ENCODE data around the gene RPS6KA2.

RPS6KA2 gene

DNA sequence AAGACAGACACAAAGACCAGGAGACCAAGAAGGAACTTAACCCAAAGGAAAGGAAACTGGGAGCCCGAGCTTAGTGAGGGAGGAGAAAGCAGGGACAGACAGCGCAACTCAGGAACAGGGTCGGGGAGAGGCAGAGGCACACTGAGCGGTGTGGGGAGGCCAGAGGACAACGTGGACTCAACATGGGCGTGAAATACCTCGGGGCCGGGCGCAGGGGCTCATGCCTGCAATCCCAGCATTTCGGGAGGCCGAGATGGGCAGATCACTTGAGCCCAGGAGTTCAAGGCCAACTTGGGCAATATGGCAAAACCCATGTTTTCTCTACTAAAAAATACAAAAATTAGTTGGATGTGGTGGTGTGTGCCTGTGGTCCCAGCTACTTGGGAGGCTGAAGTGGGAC lies 5.7 kb upstream of the RPS6KA2 start:
- DNase-seq (ENCODE audit: low read depth in 2 of 2), result no peak
- no peak for TF ChIP-seq CTCF (IDR thresholded peaks at IDR 0.05; ENCODE audit: low read depth, low read length)
- no peak overlapping the region for H3K4me3 ChIP-seq (replicated peaks in 1 of 2; ENCODE audit: low read depth in 2 of 2, low read length in 2 of 2)

GRCh38 chr6:166630462-166630861 lies 3.4 kb upstream of the RPS6KA2 start:
- H3K4me3 ChIP-seq (replicated peaks in 1 of 2; ENCODE audit: low read depth in 2 of 2, low read length in 2 of 2), result no peak overlapping the region
- no peak for DNase-seq (ENCODE audit: low read depth in 2 of 2)
- TF ChIP-seq CTCF (IDR thresholded peaks at IDR 0.05; ENCODE audit: low read depth, low read length), result no peak

- peak; percentile 46 to 61 for DNase-seq (ENCODE audit: low read depth in 2 of 2)
- no peak for TF ChIP-seq CTCF (IDR thresholded peaks at IDR 0.05; ENCODE audit: low read depth, low read length)
- no peak overlapping the region for H3K4me3 ChIP-seq (replicated peaks in 1 of 2; ENCODE audit: low read depth in 2 of 2, low read length in 2 of 2)
Observed at GRCh38 chr6:166629628-166630027, 2.6 kb upstream of the RPS6KA2 start.

GRCh38 chr6:166627875-166628801 lies 1.1 kb upstream of the RPS6KA2 start:
- peak overlapping the region; percentile 58 to 59 for H3K4me3 ChIP-seq (replicated peaks in 1 of 2; ENCODE audit: low read depth in 2 of 2, low read length in 2 of 2)
- TF ChIP-seq CTCF (IDR thresholded peaks at IDR 0.05; ENCODE audit: low read depth, low read length), result no peak
- DNase-seq (ENCODE audit: low read depth in 2 of 2), result peak; percentile 58 to 62

DNA sequence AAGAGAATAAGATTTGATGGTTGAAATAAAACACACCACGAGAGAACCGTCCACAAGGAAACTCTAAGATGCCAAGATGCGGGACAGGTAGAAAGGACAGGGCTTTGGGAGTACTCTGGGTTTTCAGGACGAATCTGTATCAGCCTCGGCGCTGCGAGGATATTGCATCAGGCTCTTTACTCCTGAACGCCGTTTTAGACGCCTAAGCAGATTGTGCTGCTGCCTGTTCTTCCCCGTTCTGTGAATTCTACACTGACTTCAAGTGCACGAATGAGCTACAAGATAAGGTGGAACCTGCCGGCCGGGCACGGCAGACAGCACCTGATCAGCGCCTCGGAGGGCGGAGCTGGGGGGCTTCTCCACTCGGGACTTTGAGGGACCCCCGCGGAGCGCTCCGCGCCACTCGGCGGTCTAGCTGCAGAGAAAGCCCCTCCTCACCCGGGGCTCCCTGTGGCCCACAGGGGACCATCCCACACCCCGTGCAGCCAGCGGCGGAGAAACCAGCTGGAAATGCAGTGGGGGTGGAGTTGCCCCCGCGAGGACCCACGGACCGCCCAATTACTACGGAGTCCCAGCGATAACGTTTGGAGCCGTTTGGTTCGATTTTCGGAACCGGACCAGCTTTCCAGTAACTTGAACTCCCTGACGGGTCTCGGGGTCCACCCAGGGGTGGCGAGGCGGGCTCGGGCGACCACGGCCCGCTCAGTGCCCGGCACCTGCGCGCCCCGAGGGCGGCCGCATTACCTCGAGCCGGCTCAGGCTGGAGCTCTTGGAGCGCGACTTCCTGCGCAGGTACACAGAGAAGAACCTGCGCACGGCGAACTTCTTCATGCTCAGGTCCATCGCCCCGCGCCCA lies 646 bp downstream of the RPS6KA2 start:
- peak overlapping the region; percentile 73 to 94 for H3K4me3 ChIP-seq (replicated peaks in 1 of 2; ENCODE audit: low read depth in 2 of 2, low read length in 2 of 2)
- no peak for TF ChIP-seq CTCF (IDR thresholded peaks at IDR 0.05; ENCODE audit: low read depth, low read length)
- DNase-seq (ENCODE audit: low read depth in 2 of 2), result peak; percentile 40 to 56

- no peak for TF ChIP-seq CTCF (IDR thresholded peaks at IDR 0.05; ENCODE audit: low read depth, low read length)
- H3K4me3 ChIP-seq (replicated peaks in 1 of 2; ENCODE audit: low read depth in 2 of 2, low read length in 2 of 2), result peak overlapping the region; percentile 73 to 94
Observed at GRCh38 chr6:166625356-166625755, 1.7 kb downstream of the RPS6KA2 start.

More at GRCh38 chr6:166625356-166625755, 1.7 kb downstream of the RPS6KA2 start:
- peak; percentile 86 to 88 for DNase-seq (ENCODE audit: low read depth in 2 of 2)
